HG03159 (cell line): ENCODE data around the gene ZBTB42.
A peak's percentile ranks its signal among the peaks of the same experiment; 100 is the strongest.

Experiments
- ATAC-seq: cut with Tn5 transposase; IDR thresholded peaks from one replicate; pipeline ENCODE4 v1.9.1; 2021; ENCODE audit warnings: mild to moderate bottlenecking, moderate library complexity; ENCODE audit not compliant: unreplicated experiment

Gene ZBTB42

GRCh38 chr14:104800771-104801519, at the start of gene ZBTB42:
TSS of gene ZBTB42 (plus strand) at chr14:104801101. CDS start at chr14:104801198, 97 bp downstream.
- ATAC-seq: peak; percentile 25

- no peak for ATAC-seq
Observed at GRCh38 chr14:104751539-104752422, 49.1 kb upstream of the ZBTB42 start.

- ATAC-seq: peak; percentile 89
Observed at GRCh38 chr14:104752423-104752734, 48.5 kb upstream of the ZBTB42 start.

- ATAC-seq: peak; percentile 88
Observed at GRCh38 chr14:104752735-104753527, 48.0 kb upstream of the ZBTB42 start, which contains the start of gene SIVA1. TSS of gene SIVA1 (plus strand) at chr14:104753147. CDS start at chr14:104753202, 55 bp downstream.

GRCh38 chr14:104753528-104754212, 47.2 kb upstream of the ZBTB42 start:
- no peak for ATAC-seq

GRCh38 chr14:104754213-104754851, 46.6 kb upstream of the ZBTB42 start:
- no peak for ATAC-seq

GRCh38 chr14:104755621-104756020, 45.3 kb upstream of the ZBTB42 start:
- ATAC-seq: no peak

GRCh38 chr14:104756477-104757237, 44.2 kb upstream of the ZBTB42 start:
- no peak for ATAC-seq

- ATAC-seq: no peak
Observed at GRCh38 chr14:104757238-104757585, 43.7 kb upstream of the ZBTB42 start.

- no peak for ATAC-seq
Observed at GRCh38 chr14:104757681-104758392, 43.1 kb upstream of the ZBTB42 start.

GRCh38 chr14:104758981-104759969, 41.6 kb upstream of the ZBTB42 start:
- ATAC-seq: no peak

GRCh38 chr14:104765517-104765916, 35.4 kb upstream of the ZBTB42 start:
- ATAC-seq: no peak

- ATAC-seq: no peak
Observed at GRCh38 chr14:104766256-104766862, 34.5 kb upstream of the ZBTB42 start.

GRCh38 chr14:104766863-104767633, 33.9 kb upstream of the ZBTB42 start:
- no peak for ATAC-seq

GRCh38 chr14:104767634-104767918, 33.3 kb upstream of the ZBTB42 start:
- ATAC-seq: no peak

- ATAC-seq: peak; percentile 82
Observed at GRCh38 chr14:104768437-104769323, 32.2 kb upstream of the ZBTB42 start.
